GM18867 (cell line): ENCODE results near the gene FOXP4.
A peak's percentile ranks its signal among the peaks of the same experiment; 100 is the strongest.

ENCODE experiments used
- ATAC-seq: cut with Tn5 transposase; IDR thresholded peaks from one replicate; pipeline ENCODE4 v1.9.1; 2021; ENCODE audit warnings: mild to moderate bottlenecking, moderate library complexity; ENCODE audit not compliant: unreplicated experiment

Gene FOXP4

DNA sequence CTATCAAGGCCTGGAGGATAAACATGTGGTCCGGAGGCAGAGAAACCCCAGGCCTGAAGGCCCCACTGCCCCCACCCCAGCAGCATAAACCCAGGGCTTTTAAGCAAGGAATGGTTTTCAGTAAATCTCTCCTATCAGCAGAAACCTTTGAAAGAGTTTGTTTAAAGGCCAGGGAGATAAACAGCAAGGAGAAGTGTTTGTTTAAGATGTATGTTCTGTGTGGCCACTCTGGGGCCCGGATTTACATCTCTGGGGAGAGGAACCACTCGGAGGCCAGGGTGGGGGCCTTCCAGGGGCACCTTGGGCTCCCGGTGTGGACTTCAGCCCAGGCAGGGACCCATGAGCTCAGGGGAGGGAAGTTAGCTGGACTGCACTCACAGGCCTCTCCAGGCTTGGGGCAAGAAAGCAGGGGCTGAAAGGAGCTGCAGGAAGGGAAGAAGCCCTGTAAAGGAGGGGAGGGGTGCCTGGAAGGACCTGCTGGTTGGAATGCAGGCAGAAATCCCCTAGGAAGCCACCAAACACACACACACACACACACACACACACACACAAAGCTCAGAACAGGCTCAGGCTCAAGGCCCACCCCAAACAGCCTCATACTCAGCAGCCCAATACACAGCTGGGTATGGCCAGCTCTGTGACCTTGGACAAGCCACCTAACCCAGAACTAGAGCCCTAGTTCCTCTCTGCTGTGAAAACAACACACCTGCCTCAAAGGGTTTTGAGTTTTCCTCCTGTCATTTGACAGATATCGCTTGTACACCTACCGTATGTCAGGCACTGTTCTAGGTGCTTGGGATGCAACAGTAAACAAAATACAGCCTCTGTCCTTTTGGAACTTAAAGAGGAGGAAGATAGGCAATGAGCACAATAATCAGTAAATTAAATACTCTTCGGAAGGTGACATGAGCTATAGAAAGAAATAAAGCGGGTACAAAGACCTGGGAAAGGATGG is 26.2 kb upstream of the FOXP4 start:
- ATAC-seq = no peak

DNA sequence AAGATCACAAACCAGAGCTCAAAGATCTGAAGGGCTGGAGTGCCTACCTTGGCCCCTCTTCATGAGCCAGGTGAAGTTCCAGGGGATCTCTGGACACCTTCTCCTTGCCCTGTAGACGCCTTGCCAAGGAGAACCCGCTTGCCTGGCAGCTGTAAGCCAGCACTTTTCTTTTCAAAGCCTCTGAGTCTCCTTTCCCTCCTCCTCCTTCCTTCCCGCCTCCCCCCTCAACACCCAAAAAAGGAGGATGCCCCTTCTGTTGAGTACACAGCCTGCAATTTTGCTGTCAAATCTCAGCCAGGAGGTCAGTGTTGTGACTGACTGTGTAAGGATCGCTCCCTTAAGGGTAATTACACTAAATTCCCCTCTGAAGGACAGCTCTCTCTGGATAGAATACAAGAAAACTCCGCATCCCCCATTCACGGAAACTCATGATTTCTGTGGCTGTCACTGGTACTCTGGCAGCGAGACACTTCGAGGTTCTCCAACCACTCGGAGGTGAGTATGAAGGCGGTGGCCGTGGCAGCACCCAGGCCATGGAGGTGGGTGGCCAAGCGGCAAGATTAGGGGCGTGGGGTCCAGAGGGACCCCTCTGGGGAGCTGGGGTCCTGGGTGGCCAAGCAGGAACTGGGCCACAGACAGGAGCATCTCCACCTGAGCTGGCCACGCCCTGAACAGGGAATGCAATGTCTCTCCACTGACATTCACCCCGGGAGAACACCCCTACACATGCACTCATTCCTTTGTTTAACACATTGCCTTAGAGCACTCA is 23.2 kb upstream of the FOXP4 start:
- no peak for ATAC-seq

DNA sequence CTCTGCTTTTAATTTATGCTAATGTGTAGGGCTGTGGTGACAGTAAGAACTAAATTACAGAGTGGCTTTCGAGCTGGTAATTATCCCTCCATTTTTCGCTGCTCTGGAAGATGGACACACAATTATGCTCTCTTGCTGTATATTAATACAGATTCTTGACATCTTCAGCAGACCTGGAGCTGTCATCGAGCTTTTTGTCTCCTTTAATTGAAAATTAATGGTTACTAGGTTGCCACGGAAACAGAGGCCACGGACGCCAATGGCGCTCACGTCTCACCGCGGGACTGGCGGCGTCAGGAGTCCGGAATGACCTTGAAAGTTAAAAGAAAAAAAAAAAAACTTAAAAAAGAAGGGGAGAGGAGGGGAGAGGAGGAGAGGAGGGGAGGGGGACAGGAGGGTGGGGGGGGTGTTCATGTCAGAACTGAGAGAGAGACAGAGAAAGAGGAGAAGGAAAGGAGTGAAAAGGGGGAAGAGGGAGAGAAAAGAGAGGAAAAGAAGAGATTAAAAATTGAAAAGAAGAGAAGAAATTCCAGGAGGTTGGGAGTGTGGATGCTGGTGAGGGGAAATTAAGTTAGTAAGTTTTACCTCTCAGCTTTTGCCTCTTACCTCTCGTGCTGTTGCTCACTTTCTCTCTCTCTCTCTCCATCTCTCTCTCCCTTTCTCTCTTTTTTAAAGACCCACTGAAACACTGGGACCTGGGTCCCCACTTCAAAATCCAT is 22.1 kb upstream of the FOXP4 start:
- no peak for ATAC-seq

DNA sequence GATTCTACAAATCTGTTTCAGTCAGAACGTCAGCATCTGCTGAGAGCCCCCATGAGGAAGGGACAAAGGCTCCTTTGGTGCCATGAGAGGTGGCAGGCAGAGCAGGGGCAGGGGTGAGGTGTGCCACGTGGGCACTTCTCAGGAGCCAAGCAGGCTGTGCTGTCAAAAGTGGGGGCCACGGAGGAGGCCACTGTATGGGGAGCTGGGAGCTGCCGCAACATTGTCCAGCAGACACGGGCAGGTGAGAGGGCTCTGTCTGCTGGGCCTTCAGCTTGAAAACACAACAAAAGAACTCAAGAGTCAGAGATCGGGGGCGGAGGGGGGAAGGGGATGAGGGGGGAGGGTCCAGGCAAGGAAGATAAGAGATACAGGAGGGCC is 21.6 kb upstream of the FOXP4 start:
- no peak for ATAC-seq

DNA sequence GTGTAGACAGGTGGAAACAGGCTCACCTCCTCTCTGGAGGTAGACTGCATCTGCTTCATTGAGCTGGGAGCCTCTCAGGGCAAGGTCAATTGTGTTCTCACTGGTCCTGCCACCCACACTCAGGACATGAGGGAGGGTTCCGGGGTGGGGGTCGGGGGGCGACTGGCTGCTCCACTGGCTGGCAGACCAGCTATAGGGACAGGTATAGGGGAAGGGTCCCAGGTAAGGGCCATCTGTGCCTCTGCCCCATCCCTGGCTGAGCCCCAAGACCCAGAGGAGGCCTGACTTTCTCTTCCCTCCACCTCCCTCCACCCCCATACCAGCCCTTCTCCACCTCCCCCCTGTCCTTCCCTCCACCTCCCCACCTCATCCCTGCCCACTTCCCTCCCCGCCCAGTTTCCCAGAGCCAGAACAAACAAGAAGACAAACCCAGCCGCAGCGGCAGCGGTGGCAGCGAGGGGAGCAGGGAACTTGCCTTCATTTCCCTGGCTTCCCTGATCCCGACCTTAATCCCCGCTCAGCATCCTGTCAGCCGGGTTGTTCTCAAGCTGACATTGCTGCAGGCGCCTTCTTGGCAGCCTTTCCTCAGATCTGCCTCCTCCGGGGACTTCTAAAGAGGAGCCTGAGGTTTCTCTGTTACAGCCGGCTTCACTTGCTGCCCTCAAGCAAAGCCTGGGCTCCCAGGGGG is 18.3 kb upstream of the FOXP4 start:
- ATAC-seq = no peak

DNA sequence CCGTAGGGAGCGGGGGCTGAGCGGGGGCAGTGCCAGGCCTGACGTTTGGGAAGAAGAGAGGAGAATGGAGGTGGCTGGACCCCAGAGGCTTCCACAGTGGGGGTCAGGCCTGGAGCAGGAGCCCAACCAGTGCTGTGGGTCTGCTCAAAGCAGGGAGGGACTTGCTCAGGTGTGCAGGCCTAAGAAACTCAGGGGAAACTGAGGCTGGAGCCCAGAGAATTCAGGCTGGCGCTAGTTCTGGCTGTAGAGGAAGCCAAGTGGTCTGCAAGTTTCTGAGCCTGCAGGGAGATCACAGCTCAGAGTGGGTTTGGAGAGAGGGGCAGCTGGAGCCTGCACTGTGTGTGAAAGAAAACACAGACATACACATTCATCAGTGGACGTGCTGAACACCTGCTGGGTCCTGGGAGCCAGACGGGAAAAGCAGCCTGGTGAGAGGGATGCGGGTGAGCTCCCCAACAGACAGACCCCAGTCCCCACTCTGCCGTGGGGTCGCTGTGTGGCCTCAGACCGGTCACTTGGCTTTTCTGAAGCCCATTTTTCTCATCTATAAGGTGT is 17.7 kb upstream of the FOXP4 start:
- no peak for ATAC-seq

DNA sequence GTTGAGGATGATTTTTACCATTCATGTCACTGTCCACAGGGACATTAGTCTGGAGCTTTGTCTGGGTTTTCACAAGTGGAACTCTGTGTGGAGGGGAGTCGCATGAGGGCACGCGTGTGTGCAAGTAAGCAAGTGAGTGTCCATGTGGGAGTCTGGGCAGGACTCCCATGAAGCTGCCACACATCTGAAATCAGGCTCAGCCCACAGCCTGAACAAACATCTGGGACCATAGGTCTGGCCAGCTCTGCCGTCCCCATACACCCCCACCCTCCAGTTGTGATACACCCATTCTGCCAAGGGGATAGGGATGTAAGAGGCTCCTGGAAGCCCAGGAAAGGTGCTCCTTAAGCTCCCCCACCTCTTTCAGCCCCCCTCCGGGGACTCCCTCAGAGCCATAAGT is 17.1 kb upstream of the FOXP4 start:
- no peak for ATAC-seq

DNA sequence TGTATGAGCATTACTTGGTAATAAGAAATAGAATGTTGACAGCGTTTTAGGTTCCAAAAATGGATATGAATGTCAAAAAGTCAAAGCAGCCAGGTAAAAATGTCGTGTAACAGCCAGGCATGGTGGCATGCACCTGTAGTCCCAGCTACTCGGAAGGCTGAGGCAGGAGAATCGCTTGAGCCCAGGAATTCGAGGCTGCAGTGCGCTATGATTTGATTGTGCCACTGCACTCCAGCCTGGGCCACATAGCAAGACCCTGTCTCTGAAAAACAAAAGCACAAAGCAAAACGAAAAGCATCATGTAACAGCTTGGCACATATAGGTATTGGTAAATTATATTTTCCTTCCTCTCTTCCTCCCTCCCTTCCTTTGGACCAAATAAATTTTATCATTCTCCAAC is 16.2 kb upstream of the FOXP4 start:
- ATAC-seq = no peak

DNA sequence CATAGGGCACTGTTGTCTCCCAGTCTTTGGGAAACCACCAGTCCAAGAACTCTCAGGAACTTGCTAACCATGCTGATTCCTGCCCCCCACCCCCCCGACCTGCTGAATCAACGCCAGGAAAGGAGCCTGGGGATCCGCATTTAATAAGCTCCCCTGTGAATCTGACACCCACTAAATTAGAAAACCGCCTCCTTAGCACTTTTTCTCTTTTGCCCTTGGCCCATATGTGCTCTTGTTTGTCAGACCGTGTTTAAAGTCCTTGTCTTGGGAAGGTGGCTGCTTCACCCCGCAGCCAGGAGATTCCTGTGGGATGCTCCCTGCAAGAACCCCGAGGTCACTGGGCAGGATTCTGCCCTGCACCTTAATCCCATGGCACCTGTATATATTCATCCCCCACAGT is 15.7 kb upstream of the FOXP4 start:
- ATAC-seq = no peak

DNA sequence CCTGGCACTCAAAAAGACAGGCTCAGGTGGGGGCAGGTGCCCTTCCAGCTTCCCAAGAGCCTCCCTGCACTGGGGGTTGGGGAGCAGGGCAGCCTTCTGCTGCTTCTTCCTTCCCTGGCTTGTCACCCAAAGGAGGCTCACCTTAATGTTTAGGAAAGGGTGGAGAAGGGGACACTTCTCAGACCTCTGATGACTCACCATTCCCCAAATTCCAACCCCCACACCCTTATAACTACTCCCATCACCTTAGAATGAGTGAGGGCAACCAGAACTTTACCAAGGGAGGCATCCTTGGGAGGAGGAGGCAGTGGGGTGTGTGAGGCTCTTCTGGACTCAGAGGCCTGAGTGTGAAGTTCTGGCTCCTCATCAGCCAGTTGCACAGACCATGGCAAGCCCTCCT is 15.2 kb upstream of the FOXP4 start:
- no peak for ATAC-seq

DNA sequence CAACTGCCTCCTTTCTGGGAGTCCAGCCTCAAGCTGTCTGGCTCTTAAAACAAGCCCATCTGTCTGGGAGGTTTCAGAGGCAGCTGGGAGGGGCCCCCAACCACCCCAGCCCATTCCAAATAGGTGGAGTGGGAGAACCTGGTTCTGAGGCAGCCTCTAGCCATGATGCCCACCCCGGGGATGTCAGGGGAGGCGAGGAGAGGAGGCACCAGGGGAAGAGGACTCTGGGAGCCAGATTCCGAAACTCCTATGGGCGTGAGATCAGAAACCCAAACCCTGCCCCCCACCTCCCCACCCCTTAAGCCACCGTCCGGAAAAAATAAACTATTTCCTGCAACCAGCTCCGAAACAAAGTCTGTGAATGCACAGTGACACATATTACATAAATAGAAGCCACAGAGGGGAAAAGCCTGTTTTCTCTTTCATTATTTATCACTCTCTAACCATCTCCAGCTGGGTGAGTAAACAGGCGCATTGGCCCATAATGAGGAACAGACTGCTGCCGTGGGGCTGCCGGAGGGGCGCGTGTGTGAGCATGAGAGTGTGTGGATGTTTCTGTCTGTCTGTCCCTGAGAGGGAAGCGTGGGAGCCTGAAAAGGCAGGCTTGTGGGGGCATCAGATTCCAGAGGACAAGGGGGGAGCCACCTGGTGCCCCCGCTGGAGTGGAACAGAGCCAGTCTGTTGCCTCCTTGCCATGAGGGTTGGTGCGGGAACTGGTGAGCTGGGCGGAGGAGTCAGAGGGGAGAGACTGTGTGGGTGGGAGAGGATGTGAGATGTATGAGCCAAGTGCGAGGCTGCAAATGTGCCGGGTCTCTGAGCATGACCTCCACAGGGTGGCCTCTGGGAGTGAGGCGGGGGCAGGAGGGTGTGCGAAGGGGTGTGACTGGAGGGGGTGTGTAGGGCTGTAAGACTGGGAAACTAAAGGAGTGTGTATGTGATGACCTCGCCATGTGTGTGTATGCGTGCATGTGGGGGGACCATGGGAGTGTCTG is 14.3 kb upstream of the FOXP4 start:
- ATAC-seq = peak; percentile 78

DNA sequence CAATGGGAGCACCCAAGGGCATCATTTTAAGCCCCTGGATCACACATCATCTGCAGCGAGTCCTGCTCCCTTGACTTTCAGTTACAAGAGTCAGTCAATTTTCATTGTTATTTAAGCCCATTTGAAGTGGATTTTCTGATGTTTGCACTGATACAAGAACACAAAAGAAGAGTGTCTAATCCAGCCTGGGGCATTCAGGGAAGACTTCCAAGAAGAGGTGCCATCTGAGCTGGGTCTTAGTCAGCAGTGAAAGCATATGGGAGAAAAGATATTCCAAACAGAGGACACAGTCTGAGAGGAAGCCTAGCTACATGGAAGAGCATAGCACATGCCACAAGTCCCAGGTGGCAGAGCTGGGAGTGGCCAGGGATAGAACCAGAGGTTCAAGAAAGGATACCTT is 10.4 kb upstream of the FOXP4 start:
- ATAC-seq = no peak

DNA sequence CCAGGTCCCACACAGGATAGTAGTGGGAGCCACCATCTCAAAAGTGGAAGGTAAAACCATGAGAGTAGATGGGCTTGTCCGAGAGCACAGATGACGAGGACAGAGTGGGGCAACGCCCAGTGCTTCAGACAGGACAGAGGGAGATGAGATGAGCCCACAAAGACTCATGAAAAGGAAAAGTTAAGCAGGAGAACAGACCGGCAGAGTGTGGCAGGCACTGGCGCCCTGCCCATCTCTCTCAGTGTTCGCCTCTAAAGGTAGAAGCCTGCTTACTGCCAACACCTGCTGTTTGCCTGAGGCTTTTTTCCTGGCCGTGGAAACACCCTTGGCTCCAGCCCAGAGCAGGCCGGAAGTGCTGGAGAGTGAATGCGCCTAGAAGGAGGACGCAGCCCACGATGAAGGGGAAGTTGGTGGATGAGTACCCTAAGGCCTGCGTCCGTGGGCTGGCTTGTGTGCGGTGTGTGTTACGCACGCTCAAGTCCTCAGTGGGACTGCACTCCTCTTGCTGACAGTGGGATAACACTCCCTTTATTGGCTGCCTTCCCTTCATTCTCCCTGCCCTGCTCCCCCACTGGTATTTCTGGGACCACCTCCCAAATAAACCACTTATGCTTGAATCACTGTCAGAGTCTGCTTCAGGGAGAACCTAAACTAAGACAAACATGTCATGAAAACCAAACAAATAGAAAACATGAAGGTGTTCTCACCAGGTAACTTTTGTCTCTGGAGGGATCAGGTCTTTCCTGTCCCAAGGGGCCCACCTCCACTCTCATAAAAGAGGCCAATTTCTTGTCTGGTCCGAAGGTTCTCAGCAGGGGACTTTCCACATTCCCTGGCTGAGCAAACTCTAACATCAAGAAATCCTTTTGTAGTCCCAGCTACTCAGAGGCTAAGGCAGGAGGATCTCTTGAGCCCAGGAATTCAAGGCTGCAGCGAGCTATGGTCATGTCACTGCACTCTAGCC is 9.1 kb upstream of the FOXP4 start:
- no peak for ATAC-seq

DNA sequence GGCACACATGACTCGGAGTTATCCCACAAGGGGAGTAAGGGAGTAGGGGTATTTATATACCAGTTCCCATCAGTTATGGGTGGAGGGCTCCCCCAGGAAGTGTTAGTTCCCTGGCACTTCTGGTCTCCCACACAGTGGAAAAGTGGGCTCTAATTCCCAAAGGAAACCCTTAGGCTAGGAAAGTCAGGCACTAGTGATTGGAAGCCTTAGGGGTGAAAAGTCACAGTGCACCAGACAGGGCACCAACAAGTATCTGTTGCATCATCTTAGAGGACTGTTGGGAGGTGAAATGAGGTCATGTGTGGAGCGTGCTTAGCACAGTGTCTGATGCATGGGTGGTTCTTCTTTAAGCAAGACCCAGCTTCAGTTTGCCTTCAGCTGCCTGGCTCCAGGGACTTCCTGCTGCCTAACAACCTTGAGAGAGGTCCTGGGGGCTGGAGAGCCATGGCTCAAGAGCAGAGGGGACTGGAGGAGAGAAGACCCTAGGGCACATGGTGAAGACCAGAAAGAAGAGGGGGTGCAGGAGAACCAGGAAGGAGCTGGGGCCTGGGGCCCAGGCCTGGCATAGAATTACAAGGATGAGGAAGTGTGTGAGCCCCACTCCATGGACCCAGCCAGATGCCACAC is 7.5 kb upstream of the FOXP4 start:
- ATAC-seq = no peak

DNA sequence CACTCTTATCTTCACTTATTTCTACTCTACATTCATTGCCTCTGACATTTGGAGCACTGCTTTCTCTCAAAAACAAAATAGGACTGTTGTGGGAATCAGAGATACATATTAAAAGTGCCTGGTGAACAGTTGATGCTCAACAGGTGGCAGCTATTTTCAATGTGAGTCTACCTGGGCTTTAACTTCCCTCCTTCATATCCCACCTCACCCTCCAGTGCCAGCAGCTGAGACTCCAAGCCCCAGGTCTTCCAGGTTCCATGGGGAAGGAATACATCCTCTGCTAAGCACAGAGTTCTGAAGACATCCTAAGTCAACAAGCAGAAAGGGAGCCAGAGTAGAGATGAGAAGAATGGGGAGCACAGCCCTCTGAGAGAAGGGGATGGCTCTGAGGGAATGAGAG is 7.0 kb upstream of the FOXP4 start:
- ATAC-seq = no peak

DNA sequence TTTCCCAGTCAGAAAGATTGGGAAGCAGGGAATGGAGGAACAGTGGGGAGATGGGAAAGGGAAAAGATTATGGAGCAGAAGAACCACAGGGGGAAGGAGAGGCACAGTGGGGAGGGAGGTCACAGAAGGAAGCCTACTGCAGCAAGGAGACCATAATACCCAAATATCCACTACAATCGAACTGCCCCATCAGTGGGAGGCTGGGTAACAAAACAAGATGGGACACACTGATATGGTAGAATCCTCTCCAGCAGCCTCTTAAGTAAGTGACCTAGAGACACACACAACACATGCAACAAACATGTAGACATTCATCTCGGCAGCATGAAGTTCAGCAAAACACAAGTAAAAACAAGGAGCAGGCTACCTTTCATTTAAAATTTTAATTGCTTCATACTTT is 4.8 kb upstream of the FOXP4 start:
- no peak for ATAC-seq

DNA sequence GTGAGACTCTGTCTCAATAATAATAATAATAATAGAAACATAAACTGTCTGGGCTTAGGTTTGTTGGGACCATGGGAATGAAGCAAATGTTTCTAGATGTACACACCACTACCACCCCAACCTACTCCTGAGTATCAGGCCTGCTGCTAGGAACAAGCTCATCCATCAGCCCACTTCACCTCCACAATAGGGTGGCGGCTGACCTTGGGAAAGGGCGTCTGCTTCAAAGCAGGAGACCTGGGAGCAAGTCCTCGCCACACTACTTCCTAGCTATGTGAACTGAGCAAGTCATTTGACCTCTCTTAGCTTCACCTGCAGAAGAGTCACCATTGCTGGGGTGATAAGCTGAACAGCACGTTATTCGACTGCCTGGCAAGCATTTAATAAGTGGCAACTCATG is 3.1 kb upstream of the FOXP4 start:
- no peak for ATAC-seq

DNA sequence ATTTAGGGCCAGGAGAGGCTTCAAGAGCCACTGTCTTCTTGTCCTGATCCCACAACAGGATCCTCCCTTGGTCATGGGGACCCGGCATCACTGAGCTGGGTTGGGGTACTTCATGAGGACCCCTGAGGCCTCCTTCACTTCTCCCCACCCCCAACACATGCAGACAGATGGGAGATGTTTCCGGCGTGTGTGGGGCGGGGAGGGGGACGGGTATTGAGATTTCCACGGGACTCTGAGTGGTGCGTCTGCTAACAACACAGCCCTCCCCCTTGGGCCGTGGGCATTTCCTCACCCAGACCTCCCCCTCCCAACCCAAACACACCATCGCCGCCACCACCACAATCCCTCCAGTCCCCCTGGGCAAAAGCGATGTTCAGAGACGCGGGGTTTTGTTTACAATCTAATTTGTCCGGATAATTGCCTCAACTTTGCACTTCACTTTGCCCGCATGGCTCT is 906 bp upstream of the FOXP4 start:
- ATAC-seq = no peak
